ENCODE measurements around the gene ZBTB45. TPM values are rescaled to one million over a fixed set of nuclear protein-coding genes. Genes with fewer than 3 reads are reported as not detected.

ZBTB45 gene
- total and polyA plus RNA-seq, 2 donors (not counting 1 experiment from before 2014, with no cell fraction given), result 12.6 to 20.9 TPM

DNA sequence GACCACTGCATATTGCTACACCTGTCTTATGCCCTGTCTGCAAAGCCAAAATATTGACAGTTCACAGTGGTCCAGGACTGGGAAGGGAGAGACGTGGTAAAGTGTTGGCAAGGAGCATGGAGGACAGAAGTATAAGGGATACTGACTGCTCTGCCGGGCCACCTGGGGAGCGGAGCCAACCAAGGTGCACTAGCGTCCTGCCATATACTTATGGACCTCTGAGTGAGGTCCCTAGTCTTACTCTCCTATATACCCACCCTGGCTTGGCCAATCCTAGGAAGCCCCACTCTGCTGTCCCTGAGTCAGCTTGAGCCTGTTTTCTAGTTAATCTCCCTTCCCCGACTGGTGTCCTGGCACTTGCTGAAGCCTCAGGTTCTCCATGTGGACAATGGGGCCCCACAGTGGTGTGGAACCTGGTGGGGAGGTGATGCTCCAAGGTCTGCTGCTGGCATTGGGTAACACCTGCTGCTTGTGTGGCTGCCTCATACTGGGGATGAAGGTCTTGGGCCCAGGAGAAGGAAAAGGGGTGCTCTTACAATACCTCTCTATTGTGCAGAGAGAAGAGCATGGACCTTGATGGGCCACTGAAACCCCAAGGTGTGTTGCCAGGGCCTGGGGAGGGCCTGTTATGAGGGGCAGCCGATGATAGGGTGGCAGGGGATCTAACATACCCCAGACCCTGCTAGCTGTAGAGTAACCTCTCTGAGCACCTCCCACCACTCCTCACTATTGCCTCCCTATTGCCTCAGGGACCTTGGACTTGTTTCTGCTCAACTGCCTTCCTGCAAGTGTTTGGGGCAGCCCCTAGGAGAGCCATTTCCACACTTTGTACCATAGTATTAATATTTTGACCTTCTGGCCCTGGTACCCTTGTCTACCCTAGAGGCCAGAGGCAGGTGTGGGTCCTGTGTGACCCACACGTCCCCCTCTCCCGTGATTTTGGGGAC, 17.5 kb upstream of the ZBTB45 start:
- intact Hi-C loops (cut with micrococcal nuclease), result no loop called here
- DNase-seq, result no peak
- Mint-ChIP-seq H3K9me3 (ENCODE audit: insufficient read depth) (no peaks in the 10 kb centered on the region), H3K27ac (no peak overlapping the region), H3K27me3 (peaks cover 14% of the 10 kb centered on the region), H3K4me1 (peaks cover 13% of the 10 kb centered on the region), H3K4me3 (no peak overlapping the region)
- Histone ChIP-seq H2AFZ (ENCODE audit: insufficient read depth, low read depth, low read length, poor library complexity, severe bottlenecking) (no peak overlapping the region), H3K9ac (ENCODE audit: low read length) (no peak overlapping the region), H3K27ac (ENCODE audit: low read length in 2 of 2) (no peak overlapping the region), H3K79me2 (ENCODE audit: control insufficient read depth, insufficient read depth, low read length) (no peaks in the 10 kb centered on the region), H3K4me2 (replicated peaks; ENCODE audit: low read depth, low read length, poor library complexity, severe bottlenecking) (no peak overlapping the region), H3K4me3 (ENCODE audit: control extremely low read depth in 1 of 5, extremely low read depth in 1 of 5, insufficient read depth in 1 of 5, low read depth in 2 of 5, low read length in 4 of 5) (no peak overlapping the region), H3K27me3 (replicated peaks in 1 of 4; ENCODE audit: control extremely low read depth in 1 of 4, control insufficient read depth in 3 of 4, insufficient read depth in 4 of 4, low read length in 3 of 4) (peaks cover 0 to 33% (median 9%) of the 10 kb centered on the region in 4 experiments), H4K20me1 (ENCODE audit: control insufficient read depth, insufficient read depth, low read length, poor library complexity, severe bottlenecking) (no peaks in the 10 kb centered on the region), H3K36me3 (replicated peaks in 1 of 2; ENCODE audit: control extremely low read depth in 1 of 2, control insufficient read depth in 1 of 2, extremely low read depth in 1 of 2, insufficient read depth in 2 of 2, low read length in 1 of 2) (no peaks in the 10 kb centered on the region), H3K4me1 (ENCODE audit: control insufficient read depth in 2 of 2, insufficient read depth in 2 of 2, low read length in 2 of 2) (peaks cover 12 to 15% of the 10 kb centered on the region in 2 donors), H3K9me3 (ENCODE audit: control extremely low read depth in 1 of 3, control insufficient read depth in 2 of 3, insufficient read depth in 1 of 3, low read length in 2 of 3) (peaks cover 0 to 5% (median 0%) of the 10 kb centered on the region in 3 donors)
- no peak for ATAC-seq (ENCODE audit: low read depth)
- 90% methylated on average over 3 of the region's 8 CpGs for WGBS (ENCODE audit: insufficient coverage)
- TF ChIP-seq, protein P1, sequence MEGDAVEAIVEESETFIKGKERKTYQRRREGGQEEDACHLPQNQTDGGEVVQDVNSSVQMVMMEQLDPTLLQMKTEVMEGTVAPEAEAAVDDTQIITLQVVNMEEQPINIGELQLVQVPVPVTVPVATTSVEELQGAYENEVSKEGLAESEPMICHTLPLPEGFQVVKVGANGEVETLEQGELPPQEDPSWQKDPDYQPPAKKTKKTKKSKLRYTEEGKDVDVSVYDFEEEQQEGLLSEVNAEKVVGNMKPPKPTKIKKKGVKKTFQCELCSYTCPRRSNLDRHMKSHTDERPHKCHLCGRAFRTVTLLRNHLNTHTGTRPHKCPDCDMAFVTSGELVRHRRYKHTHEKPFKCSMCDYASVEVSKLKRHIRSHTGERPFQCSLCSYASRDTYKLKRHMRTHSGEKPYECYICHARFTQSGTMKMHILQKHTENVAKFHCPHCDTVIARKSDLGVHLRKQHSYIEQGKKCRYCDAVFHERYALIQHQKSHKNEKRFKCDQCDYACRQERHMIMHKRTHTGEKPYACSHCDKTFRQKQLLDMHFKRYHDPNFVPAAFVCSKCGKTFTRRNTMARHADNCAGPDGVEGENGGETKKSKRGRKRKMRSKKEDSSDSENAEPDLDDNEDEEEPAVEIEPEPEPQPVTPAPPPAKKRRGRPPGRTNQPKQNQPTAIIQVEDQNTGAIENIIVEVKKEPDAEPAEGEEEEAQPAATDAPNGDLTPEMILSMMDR (IDR thresholded peaks at IDR 0.05), result no peak
- TF ChIP-seq EZH2 (IDR thresholded peaks at IDR 0.05; ENCODE audit: borderline replicate concordance, insufficient read depth, low read depth, low read length, poor library complexity, severe bottlenecking), result no peak
- CTCF ChIA-PET, result interaction anchor here (1.5 kb wide), 1 partner anchor 17 kb away, joined by 4 read pairs; the partner anchor contains the start of gene ZBTB45
- POLR2A ChIA-PET, result no interaction called here

DNA sequence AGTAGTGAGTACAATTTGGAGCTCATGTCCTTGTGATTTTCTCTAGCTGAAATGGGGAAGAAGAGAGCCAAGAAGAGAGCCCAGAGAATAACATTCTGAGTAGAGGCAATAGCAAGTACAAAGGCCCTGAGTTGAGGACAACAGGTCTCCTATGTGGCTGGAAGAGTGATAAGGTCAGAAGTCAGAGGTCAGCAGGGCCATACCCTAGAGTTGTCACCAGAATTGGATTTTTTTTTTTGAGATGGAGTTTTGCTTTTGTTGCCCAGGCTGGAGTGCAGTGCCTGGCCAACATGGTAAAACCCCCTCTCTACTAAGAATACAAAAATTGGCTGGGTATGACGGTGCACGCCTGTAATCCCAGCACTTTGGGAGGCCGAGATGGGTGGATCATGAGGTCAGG, 16.2 kb upstream of the ZBTB45 start:
- ATAC-seq (ENCODE audit: low read depth), result no peak
- peaks cover 0 to 33% (median 9%) of the 10 kb centered on the region in 4 experiments for H3K27me3 ChIP-seq (replicated peaks in 1 of 4; ENCODE audit: control extremely low read depth in 1 of 4, control insufficient read depth in 3 of 4, insufficient read depth in 4 of 4, low read length in 3 of 4)
- H3K9me3 Mint-ChIP-seq (ENCODE audit: insufficient read depth), result no peaks in the 10 kb centered on the region
- no peak overlapping the region for H2AFZ ChIP-seq (ENCODE audit: insufficient read depth, low read depth, low read length, poor library complexity, severe bottlenecking)
- H3K4me2 ChIP-seq (replicated peaks; ENCODE audit: low read depth, low read length, poor library complexity, severe bottlenecking), result no peak overlapping the region
- no peak for DNase-seq
- ChIA-PET POLR2A (interaction anchor here (0.6 to 0.7 kb wide), 2 partner anchors 46 to 1434 kb away, joined by 5 read pairs; no protein-coding TSS in a partner anchor), CTCF (no interaction called here)
- H3K27me3 Mint-ChIP-seq, result peaks cover 14% of the 10 kb centered on the region
- TF ChIP-seq, protein P1 (IDR thresholded peaks at IDR 0.05), result no peak
- no peak for TF ChIP-seq EZH2 (IDR thresholded peaks at IDR 0.05; ENCODE audit: borderline replicate concordance, insufficient read depth, low read depth, low read length, poor library complexity, severe bottlenecking)
- H3K9ac ChIP-seq (ENCODE audit: low read length), result no peak overlapping the region
- H3K27ac Mint-ChIP-seq, result no peak overlapping the region
- no peak overlapping the region for H3K4me3 Mint-ChIP-seq
- H3K4me3 ChIP-seq (ENCODE audit: control extremely low read depth in 1 of 5, extremely low read depth in 1 of 5, insufficient read depth in 1 of 5, low read depth in 2 of 5, low read length in 4 of 5), result no peak overlapping the region
- WGBS (ENCODE audit: insufficient coverage), result no CpG with 5 or more reads among the region's 3 CpGs
- peaks cover 22 to 27% of the 10 kb centered on the region in 2 donors for H3K4me1 ChIP-seq (ENCODE audit: control insufficient read depth in 2 of 2, insufficient read depth in 2 of 2, low read length in 2 of 2)
- intact Hi-C loops (cut with micrococcal nuclease), result no loop called here
- no peaks in the 10 kb centered on the region for H3K36me3 ChIP-seq (replicated peaks in 1 of 2; ENCODE audit: control extremely low read depth in 1 of 2, control insufficient read depth in 1 of 2, extremely low read depth in 1 of 2, insufficient read depth in 2 of 2, low read length in 1 of 2)
- peaks cover 24% of the 10 kb centered on the region for H3K4me1 Mint-ChIP-seq
- H3K9me3 ChIP-seq (ENCODE audit: control extremely low read depth in 1 of 3, control insufficient read depth in 2 of 3, insufficient read depth in 1 of 3, low read length in 2 of 3), result peaks cover 0 to 5% (median 0%) of the 10 kb centered on the region in 3 donors
- H4K20me1 ChIP-seq (ENCODE audit: control insufficient read depth, insufficient read depth, low read length, poor library complexity, severe bottlenecking), result no peaks in the 10 kb centered on the region
- H3K79me2 ChIP-seq (ENCODE audit: control insufficient read depth, insufficient read depth, low read length), result no peaks in the 10 kb centered on the region
- no peak overlapping the region for H3K27ac ChIP-seq (ENCODE audit: low read length in 2 of 2)
